ENCODE results near the gene TMEM236.

DNA sequence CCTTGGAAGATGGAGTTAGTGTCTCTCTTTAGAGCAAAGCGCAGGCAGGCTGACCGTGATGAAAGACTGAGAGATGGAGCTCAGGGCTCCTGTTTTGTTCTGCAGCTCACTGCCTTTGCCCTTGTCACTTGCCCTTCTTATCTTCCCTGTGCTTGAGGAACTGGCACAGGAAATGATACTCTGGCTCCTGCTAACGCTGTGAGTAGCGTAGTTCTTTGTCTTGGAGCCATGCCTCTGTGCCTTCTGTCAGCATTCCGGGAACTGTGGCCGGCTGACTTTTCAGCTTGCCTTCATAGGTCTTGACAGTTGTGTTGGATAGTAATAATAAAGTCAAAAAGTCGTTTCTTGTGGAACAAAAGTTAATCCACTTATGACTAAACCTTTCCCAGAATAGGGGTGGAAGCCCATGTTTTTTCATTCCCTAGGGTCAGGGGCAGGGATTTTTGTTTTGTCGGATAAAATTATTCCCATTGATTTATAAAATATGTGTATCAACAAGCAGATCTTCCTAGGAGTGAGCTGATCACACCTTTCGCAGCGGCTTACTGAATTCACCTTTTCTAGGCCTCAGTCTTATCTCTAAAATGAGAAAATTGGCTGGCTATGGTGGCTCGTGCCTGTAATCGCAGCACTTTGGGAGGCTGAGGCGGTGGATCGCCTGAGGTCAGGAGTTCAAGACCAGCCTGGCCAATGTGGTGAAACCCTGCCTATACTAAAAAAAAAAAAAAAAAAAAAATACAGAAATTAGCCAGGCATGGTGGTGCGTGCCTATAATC is 16.6 kb upstream of the TMEM236 start:
- TF ChIP-seq CAMTA2 (CRISPR knock-in tag; conservative IDR thresholded peaks at IDR 0.05) (no peak), YY1 (IDR thresholded peaks at IDR 0.05; ENCODE audit: borderline replicate concordance in 1 of 3, control insufficient read depth in 1 of 3, extremely low read depth in 1 of 3, insufficient read depth in 3 of 3, insufficient read length in 1 of 3, insufficient replicate concordance in 2 of 3, low read depth in 1 of 3, low read length in 2 of 3) (no peak), NFXL1 (CRISPR knock-in tag; IDR thresholded peaks at IDR 0.05) (no peak), KLF10 (CRISPR knock-in tag; IDR thresholded peaks at IDR 0.05) (no peak), E2F3 (CRISPR knock-in tag; IDR thresholded peaks at IDR 0.05) (no peak), SIN3A (IDR thresholded peaks at IDR 0.05; ENCODE audit: borderline replicate concordance in 2 of 2, control insufficient read depth in 1 of 2, low read depth in 2 of 2, low read length in 2 of 2) (no peak), MXI1 (IDR thresholded peaks at IDR 0.05; ENCODE audit: low read depth, low read length) (no peak), PKNOX1 (IDR thresholded peaks at IDR 0.05) (no peak)
- TF ChIP-seq, protein P1, sequence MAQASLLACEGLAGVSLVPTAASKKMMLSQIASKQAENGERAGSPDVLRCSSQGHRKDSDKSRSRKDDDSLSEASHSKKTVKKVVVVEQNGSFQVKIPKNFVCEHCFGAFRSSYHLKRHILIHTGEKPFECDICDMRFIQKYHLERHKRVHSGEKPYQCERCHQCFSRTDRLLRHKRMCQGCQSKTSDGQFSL (CRISPR knock-in tag; IDR thresholded peaks at IDR 0.05) = no peak
- TF ChIP-seq, protein P1 (tag; IDR thresholded peaks at IDR 0.05) = no peak
- TF ChIP-seq, protein P2, sequence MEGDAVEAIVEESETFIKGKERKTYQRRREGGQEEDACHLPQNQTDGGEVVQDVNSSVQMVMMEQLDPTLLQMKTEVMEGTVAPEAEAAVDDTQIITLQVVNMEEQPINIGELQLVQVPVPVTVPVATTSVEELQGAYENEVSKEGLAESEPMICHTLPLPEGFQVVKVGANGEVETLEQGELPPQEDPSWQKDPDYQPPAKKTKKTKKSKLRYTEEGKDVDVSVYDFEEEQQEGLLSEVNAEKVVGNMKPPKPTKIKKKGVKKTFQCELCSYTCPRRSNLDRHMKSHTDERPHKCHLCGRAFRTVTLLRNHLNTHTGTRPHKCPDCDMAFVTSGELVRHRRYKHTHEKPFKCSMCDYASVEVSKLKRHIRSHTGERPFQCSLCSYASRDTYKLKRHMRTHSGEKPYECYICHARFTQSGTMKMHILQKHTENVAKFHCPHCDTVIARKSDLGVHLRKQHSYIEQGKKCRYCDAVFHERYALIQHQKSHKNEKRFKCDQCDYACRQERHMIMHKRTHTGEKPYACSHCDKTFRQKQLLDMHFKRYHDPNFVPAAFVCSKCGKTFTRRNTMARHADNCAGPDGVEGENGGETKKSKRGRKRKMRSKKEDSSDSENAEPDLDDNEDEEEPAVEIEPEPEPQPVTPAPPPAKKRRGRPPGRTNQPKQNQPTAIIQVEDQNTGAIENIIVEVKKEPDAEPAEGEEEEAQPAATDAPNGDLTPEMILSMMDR (IDR thresholded peaks at IDR 0.05 in 2 of 3, conservative IDR thresholded peaks at IDR 0.05 in 1 of 3; ENCODE audit: insufficient read depth in 2 of 3, low read depth in 1 of 3, low read length in 3 of 3) = no peak
- TF ChIP-seq, protein P3, sequence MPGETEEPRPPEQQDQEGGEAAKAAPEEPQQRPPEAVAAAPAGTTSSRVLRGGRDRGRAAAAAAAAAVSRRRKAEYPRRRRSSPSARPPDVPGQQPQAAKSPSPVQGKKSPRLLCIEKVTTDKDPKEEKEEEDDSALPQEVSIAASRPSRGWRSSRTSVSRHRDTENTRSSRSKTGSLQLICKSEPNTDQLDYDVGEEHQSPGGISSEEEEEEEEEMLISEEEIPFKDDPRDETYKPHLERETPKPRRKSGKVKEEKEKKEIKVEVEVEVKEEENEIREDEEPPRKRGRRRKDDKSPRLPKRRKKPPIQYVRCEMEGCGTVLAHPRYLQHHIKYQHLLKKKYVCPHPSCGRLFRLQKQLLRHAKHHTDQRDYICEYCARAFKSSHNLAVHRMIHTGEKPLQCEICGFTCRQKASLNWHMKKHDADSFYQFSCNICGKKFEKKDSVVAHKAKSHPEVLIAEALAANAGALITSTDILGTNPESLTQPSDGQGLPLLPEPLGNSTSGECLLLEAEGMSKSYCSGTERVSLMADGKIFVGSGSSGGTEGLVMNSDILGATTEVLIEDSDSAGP (CRISPR knock-in tag; IDR thresholded peaks at IDR 0.05) = no peak
- TF ChIP-seq, protein P4, sequence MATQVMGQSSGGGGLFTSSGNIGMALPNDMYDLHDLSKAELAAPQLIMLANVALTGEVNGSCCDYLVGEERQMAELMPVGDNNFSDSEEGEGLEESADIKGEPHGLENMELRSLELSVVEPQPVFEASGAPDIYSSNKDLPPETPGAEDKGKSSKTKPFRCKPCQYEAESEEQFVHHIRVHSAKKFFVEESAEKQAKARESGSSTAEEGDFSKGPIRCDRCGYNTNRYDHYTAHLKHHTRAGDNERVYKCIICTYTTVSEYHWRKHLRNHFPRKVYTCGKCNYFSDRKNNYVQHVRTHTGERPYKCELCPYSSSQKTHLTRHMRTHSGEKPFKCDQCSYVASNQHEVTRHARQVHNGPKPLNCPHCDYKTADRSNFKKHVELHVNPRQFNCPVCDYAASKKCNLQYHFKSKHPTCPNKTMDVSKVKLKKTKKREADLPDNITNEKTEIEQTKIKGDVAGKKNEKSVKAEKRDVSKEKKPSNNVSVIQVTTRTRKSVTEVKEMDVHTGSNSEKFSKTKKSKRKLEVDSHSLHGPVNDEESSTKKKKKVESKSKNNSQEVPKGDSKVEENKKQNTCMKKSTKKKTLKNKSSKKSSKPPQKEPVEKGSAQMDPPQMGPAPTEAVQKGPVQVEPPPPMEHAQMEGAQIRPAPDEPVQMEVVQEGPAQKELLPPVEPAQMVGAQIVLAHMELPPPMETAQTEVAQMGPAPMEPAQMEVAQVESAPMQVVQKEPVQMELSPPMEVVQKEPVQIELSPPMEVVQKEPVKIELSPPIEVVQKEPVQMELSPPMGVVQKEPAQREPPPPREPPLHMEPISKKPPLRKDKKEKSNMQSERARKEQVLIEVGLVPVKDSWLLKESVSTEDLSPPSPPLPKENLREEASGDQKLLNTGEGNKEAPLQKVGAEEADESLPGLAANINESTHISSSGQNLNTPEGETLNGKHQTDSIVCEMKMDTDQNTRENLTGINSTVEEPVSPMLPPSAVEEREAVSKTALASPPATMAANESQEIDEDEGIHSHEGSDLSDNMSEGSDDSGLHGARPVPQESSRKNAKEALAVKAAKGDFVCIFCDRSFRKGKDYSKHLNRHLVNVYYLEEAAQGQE (IDR thresholded peaks at IDR 0.05; ENCODE audit: borderline replicate concordance) = no peak
- TF ChIP-seq, protein P4 (CRISPR knock-in tag; IDR thresholded peaks at IDR 0.05; ENCODE audit: low read depth) = no peak
